ENCODE measurements around the gene STOML1. TPM values are rescaled to one million over a fixed set of nuclear protein-coding genes. Genes with fewer than 3 reads are reported as not detected.

STOML1 gene
- total RNA-seq, 1 donor from 2014 or later = 23.4 TPM

DNA sequence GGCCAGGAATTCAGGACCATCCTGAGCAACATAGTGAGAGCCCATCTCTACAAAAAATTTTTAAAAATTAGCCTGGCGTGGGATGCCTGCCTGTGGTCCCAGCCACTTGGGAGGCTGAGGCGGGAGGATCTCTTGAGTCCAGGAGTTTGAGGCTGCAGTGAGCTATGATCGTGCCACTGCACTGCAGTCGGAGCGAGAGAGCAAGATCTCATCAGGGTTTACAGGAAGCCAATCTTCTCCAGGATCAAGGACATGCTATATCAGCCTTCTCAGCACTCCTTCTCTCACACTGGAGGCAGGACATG lies 451 bp upstream of the STOML1 start:
- no peak for DNase-seq
- intact Hi-C loops (cut with DNase I) = no loop called here
- H3K9me3 ChIP-seq = no peaks in the 10 kb centered on the region
- TF ChIP-seq, protein P1, sequence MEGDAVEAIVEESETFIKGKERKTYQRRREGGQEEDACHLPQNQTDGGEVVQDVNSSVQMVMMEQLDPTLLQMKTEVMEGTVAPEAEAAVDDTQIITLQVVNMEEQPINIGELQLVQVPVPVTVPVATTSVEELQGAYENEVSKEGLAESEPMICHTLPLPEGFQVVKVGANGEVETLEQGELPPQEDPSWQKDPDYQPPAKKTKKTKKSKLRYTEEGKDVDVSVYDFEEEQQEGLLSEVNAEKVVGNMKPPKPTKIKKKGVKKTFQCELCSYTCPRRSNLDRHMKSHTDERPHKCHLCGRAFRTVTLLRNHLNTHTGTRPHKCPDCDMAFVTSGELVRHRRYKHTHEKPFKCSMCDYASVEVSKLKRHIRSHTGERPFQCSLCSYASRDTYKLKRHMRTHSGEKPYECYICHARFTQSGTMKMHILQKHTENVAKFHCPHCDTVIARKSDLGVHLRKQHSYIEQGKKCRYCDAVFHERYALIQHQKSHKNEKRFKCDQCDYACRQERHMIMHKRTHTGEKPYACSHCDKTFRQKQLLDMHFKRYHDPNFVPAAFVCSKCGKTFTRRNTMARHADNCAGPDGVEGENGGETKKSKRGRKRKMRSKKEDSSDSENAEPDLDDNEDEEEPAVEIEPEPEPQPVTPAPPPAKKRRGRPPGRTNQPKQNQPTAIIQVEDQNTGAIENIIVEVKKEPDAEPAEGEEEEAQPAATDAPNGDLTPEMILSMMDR (IDR thresholded peaks at IDR 0.05) = no peak
- no peaks in the 10 kb centered on the region for H3K27me3 ChIP-seq
- H3K4me1 ChIP-seq = peaks cover 62% of the 10 kb centered on the region
- no peaks in the 10 kb centered on the region for H3K36me3 ChIP-seq
- H3K27ac ChIP-seq = no peak overlapping the region
- no peak for ATAC-seq
- no peak overlapping the region for H3K4me3 ChIP-seq

DNA sequence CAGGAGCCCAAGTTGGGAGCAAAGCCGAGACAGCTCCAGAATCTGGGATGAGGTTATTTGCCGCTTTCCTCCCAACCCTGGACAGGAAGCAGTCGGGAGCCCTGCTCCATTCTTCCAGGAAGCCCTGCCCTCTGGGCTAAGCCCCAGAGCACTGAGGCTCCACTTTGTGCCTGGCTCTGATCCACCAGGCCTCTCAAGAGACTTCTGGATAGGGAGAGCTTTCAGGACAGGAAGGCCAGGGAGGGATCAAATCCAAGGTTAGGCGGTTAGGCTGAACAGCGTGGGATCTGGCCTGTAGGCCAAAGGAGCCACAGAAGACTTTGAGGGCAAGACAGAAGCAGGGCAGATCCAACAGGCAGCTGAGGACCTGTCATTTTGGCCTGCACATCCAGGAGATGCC lies 835 bp downstream of the STOML1 start:
- Histone ChIP-seq H3K27me3 (no peaks in the 10 kb centered on the region), H3K36me3 (no peaks in the 10 kb centered on the region), H3K4me3 (peak overlapping the region; percentile 91), H3K9me3 (no peaks in the 10 kb centered on the region), H3K4me1 (peaks cover 60% of the 10 kb centered on the region), H3K27ac (peak overlapping the region; percentile 80)
- ATAC-seq = peak; percentile 31
- TF ChIP-seq, protein P1 (IDR thresholded peaks at IDR 0.05) = no peak
- intact Hi-C loops (cut with DNase I) = no loop called here
- peak; percentile 85 for DNase-seq

- peaks cover 58% of the 10 kb centered on the region for H3K4me1 ChIP-seq
- DNase-seq = no peak
Observed at GRCh38 chr15:73990250-73991005, 1.7 kb downstream of the STOML1 start.

GRCh38 chr15:73989001-73989798 lies 2.9 kb downstream of the STOML1 start:
- Histone ChIP-seq H3K27ac (peak overlapping the region; percentile 80), H3K4me3 (no peak overlapping the region), H3K27me3 (no peaks in the 10 kb centered on the region), H3K4me1 (peaks cover 68% of the 10 kb centered on the region), H3K36me3 (no peaks in the 10 kb centered on the region), H3K9me3 (no peaks in the 10 kb centered on the region)
- intact Hi-C loops (cut with DNase I) = no loop called here
- ATAC-seq (no peak), DNase-seq (peak; percentile 11)
- TF ChIP-seq, protein P1 (IDR thresholded peaks at IDR 0.05) = no peak

More at GRCh38 chr15:73990250-73991005, 1.7 kb downstream of the STOML1 start:
- Histone ChIP-seq H3K4me3 (peak overlapping the region; percentile 91), H3K9me3 (no peaks in the 10 kb centered on the region), H3K27ac (peak overlapping the region; percentile 80), H3K36me3 (no peaks in the 10 kb centered on the region), H3K27me3 (no peaks in the 10 kb centered on the region)
- ATAC-seq = no peak
- intact Hi-C loops (cut with DNase I) = no loop called here
- TF ChIP-seq, protein P1 (IDR thresholded peaks at IDR 0.05) = no peak

- TF ChIP-seq, protein P1 (IDR thresholded peaks at IDR 0.05) = no peak
- intact Hi-C loops (cut with DNase I) = no loop called here
- ATAC-seq (no peak), DNase-seq (no peak)
- Histone ChIP-seq H3K36me3 (no peaks in the 10 kb centered on the region), H3K9me3 (no peaks in the 10 kb centered on the region), H3K4me3 (no peak overlapping the region), H3K4me1 (peaks cover 69% of the 10 kb centered on the region), H3K27me3 (no peaks in the 10 kb centered on the region), H3K27ac (peak overlapping the region; percentile 80)
Observed at GRCh38 chr15:73988445-73988969, 3.6 kb downstream of the STOML1 start.
